SK-N-SH treated with all-trans-retinoic acid at 6 μM for 48 hours (cell line): ENCODE data around the gene FAM229A.

Source experiments
- ATAC-seq: fragments of 200-7000 bp; cut with Tn5 transposase; 3 replicates; pipeline ENCODE4 v1.9.1; 2020; ENCODE audit warnings: mild to moderate bottlenecking, moderate library complexity
- ARNTL ChIP-seq: fragments of 450-650 bp; formaldehyde crosslinking; IDR thresholded peaks from 2 replicates; pipeline ENCODE4 v1.5.0; 2020; ENCODE audit warnings: low read depth, mild to moderate bottlenecking, moderate library complexity, borderline replicate concordance
- CREB5 ChIP-seq: fragments of 250-450 bp; sonication (Bioruptor Pico); IDR thresholded peaks from 2 replicates; pipeline ENCODE4 v1.5.1; 2020; ENCODE audit warnings: low read depth, mild to moderate bottlenecking, moderate library complexity
- CSDC2 ChIP-seq: fragments of 250-450 bp; sonication (Bioruptor Pico); IDR thresholded peaks from 2 replicates; pipeline ENCODE4 v1.5.0; 2020; ENCODE audit warnings: mild to moderate bottlenecking, moderate library complexity
- CSRNP3 ChIP-seq: fragments of 250-450 bp; sonication (Bioruptor Pico); IDR thresholded peaks from 2 replicates; pipeline ENCODE4 v1.5.1; 2021; ENCODE audit warnings: mild to moderate bottlenecking, moderate library complexity
- ESRRG ChIP-seq: fragments of 250-450 bp; sonication (Bioruptor Pico); IDR thresholded peaks from 2 replicates; pipeline ENCODE4 v1.6.1; 2021; ENCODE audit warnings: mild to moderate bottlenecking
- OSR1 ChIP-seq: fragments of 250-450 bp; sonication (Bioruptor Pico); IDR thresholded peaks from 2 replicates; pipeline ENCODE4 v1.8.0; 2022; ENCODE audit warnings: moderate library complexity, mild to moderate bottlenecking, inconsistent platforms
- RARB ChIP-seq: fragments of 250-450 bp; sonication (Bioruptor Pico); IDR thresholded peaks from 2 replicates; pipeline ENCODE4 v1.8.0; 2021; ENCODE audit warnings: mild to moderate bottlenecking, moderate library complexity
- SNAI2 ChIP-seq: fragments of 250-450 bp; sonication (Bioruptor Pico); IDR thresholded peaks from 2 replicates; pipeline ENCODE4 v1.5.0; 2020; ENCODE audit warnings: mild to moderate bottlenecking, moderate library complexity
- TCF4 ChIP-seq: fragments of 250-450 bp; sonication (Bioruptor Pico); IDR thresholded peaks from 2 replicates; pipeline ENCODE4 v1.8.0; 2021; ENCODE audit warnings: mild to moderate bottlenecking, moderate library complexity, borderline replicate concordance
- TOX ChIP-seq: fragments of 250-450 bp; sonication (Bioruptor Pico); IDR thresholded peaks from 2 replicates; pipeline ENCODE4 v1.8.0; 2021; ENCODE audit warnings: mild to moderate bottlenecking, moderate library complexity, borderline replicate concordance
- ZC3H10 ChIP-seq: fragments of 250-450 bp; sonication (Bioruptor Pico); IDR thresholded peaks from 2 replicates; pipeline ENCODE4 v1.5.1; 2021; ENCODE audit warnings: mild to moderate bottlenecking, moderate library complexity
- ZFP3 ChIP-seq: fragments of 250-450 bp; sonication (Bioruptor Pico); IDR thresholded peaks from 2 replicates; pipeline ENCODE4 v1.5.0; 2020; ENCODE audit warnings: mild to moderate bottlenecking, moderate library complexity
- ZFP30 ChIP-seq: fragments of 450-650 bp; formaldehyde crosslinking; IDR thresholded peaks from 2 replicates; pipeline ENCODE4 v1.5.0; 2022; ENCODE audit warnings: mild to moderate bottlenecking, moderate library complexity
- ZNF565 ChIP-seq: fragments of 450-650 bp; formaldehyde crosslinking; conservative IDR thresholded peaks from 2 replicates; pipeline ENCODE4 v1.5.0; 2020; ENCODE audit warnings: low read depth, mild to moderate bottlenecking, moderate library complexity
- ZNF70 ChIP-seq: fragments of 450-650 bp; formaldehyde crosslinking; IDR thresholded peaks from 2 replicates; pipeline ENCODE4 v1.5.0; 2020; ENCODE audit warnings: mild to moderate bottlenecking, moderate library complexity
- ZNF8 ChIP-seq: fragments of 450-650 bp; formaldehyde crosslinking; IDR thresholded peaks from 2 replicates; pipeline ENCODE4 v1.5.0; 2020; ENCODE audit warnings: mild to moderate bottlenecking, moderate library complexity
- TF ChIP-seq, protein P1 (sequence below): fragments of 250-450 bp; sonication (Bioruptor Pico); IDR thresholded peaks from 2 replicates; pipeline ENCODE4 v1.8.0; 2021; ENCODE audit warnings: low read depth, mild to moderate bottlenecking, moderate library complexity, borderline replicate concordance
- TF ChIP-seq, protein P2 (sequence below): fragments of 250-450 bp; sonication (Bioruptor Pico); IDR thresholded peaks from 2 replicates; pipeline ENCODE4 v1.8.0; 2020; ENCODE audit warnings: mild to moderate bottlenecking, moderate library complexity, borderline replicate concordance
- TF ChIP-seq, protein P3 (sequence below): fragments of 250-450 bp; sonication (Bioruptor Pico); IDR thresholded peaks from 2 replicates; pipeline ENCODE4 v1.5.0; 2020; ENCODE audit warnings: mild to moderate bottlenecking, moderate library complexity

Gene FAM229A

GRCh38 chr1:32336591-32336932 is 25.7 kb downstream of the FAM229A start:
- peak; percentile 1; the same call in 2 of the 3 replicates for ATAC-seq
- TF ChIP-seq CSDC2 (CRISPR knock-in tag) = no peak
- no peak for TF ChIP-seq SNAI2 (CRISPR knock-in tag)
- no peak for TF ChIP-seq ESRRG (CRISPR knock-in tag)
- no peak for TF ChIP-seq ZC3H10 (CRISPR knock-in tag)
- TF ChIP-seq, protein P1, sequence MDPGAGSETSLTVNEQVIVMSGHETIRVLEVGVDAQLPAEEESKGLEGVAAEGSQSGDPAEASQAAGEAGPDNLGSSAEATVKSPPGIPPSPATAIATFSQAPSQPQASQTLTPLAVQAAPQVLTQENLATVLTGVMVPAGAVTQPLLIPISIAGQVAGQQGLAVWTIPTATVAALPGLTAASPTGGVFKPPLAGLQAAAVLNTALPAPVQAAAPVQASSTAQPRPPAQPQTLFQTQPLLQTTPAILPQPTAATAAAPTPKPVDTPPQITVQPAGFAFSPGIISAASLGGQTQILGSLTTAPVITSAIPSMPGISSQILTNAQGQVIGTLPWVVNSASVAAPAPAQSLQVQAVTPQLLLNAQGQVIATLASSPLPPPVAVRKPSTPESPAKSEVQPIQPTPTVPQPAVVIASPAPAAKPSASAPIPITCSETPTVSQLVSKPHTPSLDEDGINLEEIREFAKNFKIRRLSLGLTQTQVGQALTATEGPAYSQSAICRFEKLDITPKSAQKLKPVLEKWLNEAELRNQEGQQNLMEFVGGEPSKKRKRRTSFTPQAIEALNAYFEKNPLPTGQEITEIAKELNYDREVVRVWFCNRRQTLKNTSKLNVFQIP (CRISPR knock-in tag) = no peak
- no peak for TF ChIP-seq OSR1
- TF ChIP-seq, protein P2, sequence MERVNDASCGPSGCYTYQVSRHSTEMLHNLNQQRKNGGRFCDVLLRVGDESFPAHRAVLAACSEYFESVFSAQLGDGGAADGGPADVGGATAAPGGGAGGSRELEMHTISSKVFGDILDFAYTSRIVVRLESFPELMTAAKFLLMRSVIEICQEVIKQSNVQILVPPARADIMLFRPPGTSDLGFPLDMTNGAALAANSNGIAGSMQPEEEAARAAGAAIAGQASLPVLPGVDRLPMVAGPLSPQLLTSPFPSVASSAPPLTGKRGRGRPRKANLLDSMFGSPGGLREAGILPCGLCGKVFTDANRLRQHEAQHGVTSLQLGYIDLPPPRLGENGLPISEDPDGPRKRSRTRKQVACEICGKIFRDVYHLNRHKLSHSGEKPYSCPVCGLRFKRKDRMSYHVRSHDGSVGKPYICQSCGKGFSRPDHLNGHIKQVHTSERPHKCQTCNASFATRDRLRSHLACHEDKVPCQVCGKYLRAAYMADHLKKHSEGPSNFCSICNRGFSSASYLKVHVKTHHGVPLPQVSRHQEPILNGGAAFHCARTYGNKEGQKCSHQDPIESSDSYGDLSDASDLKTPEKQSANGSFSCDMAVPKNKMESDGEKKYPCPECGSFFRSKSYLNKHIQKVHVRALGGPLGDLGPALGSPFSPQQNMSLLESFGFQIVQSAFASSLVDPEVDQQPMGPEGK = no peak
- TF ChIP-seq, protein P3, sequence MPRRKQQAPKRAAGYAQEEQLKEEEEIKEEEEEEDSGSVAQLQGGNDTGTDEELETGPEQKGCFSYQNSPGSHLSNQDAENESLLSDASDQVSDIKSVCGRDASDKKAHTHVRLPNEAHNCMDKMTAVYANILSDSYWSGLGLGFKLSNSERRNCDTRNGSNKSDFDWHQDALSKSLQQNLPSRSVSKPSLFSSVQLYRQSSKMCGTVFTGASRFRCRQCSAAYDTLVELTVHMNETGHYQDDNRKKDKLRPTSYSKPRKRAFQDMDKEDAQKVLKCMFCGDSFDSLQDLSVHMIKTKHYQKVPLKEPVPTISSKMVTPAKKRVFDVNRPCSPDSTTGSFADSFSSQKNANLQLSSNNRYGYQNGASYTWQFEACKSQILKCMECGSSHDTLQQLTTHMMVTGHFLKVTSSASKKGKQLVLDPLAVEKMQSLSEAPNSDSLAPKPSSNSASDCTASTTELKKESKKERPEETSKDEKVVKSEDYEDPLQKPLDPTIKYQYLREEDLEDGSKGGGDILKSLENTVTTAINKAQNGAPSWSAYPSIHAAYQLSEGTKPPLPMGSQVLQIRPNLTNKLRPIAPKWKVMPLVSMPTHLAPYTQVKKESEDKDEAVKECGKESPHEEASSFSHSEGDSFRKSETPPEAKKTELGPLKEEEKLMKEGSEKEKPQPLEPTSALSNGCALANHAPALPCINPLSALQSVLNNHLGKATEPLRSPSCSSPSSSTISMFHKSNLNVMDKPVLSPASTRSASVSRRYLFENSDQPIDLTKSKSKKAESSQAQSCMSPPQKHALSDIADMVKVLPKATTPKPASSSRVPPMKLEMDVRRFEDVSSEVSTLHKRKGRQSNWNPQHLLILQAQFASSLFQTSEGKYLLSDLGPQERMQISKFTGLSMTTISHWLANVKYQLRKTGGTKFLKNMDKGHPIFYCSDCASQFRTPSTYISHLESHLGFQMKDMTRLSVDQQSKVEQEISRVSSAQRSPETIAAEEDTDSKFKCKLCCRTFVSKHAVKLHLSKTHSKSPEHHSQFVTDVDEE (CRISPR knock-in tag) = no peak
- no peak for TF ChIP-seq ZNF70 (CRISPR knock-in tag)
- no peak for TF ChIP-seq ZNF8
- TF ChIP-seq ZNF565 (CRISPR knock-in tag) = no peak
- TF ChIP-seq TCF4 (CRISPR knock-in tag) = no peak
- no peak for TF ChIP-seq ZFP3 (CRISPR knock-in tag)
- no peak for TF ChIP-seq ZFP30 (CRISPR knock-in tag)
- no peak for TF ChIP-seq ARNTL (CRISPR knock-in tag)
- no peak for TF ChIP-seq CREB5
- TF ChIP-seq TOX (CRISPR knock-in tag) = no peak
- TF ChIP-seq CSRNP3 (CRISPR knock-in tag) = no peak
- TF ChIP-seq RARB (CRISPR knock-in tag) = no peak

DNA sequence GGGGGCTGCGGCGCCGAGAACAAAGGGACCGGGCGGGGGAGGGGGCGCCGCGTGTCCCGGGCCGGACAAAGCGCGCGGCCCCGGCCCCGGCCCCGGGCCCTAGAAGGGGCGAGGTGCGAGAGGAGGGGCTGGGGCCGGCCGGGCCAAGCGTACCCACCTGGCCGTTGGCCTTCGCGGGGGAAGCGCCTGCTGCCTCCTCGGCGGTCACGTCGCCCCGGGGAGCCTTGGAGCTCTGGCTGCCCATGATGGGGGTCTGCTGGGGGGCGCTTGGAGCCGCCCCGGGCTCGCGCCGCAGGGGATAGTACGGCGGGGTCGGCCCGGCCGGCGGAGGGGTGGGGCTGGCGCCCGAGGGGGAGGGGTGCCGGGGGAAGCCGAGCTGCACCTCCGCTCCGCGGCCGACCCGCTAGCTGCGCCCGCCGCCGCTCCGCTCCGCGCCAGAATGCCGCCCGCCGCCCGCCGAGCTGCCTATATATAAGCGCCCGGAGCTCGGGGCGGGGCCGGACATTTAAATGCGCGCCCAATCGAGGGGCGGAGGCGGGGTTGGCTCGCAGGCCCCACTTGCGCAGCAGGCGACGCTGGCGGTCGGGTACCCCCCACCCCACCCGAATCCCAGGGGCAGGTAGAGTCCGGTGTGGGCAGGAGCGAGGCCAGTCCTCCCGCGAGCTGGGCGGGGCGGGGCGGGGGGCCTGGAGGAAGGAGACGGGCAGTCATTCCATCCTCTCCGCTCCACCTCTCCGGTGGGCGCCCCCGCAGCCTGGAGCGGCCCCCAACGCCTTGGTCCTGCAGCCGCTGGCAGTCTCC is 26.3 kb downstream of the FAM229A start, which contains the start of gene MARCKSL1:
Gene MARCKSL1 (minus strand): TSS at position 444 of the 801 bp plus-strand sequence. CDS start 200 bp downstream, at position 244.
- ATAC-seq = peak; percentile 69

More for the DNA sequence above, 26.3 kb downstream of the FAM229A start, which contains the start of gene MARCKSL1:
- TF ChIP-seq TOX (CRISPR knock-in tag) (no peak), ZFP3 (CRISPR knock-in tag) (no peak)
- TF ChIP-seq, protein P2 = peak; percentile 32; the same call in 1 of the 2 replicates
